OCI-M2 (cell line): ENCODE results near the gene TNFSF11.

Experiments
- DNase-seq: peaks from one replicate; lab custom pipeline; 2025; ENCODE audit not compliant: unreplicated experiment; lab: John Stamatoyannopoulos, UW

Gene TNFSF11, protein sequence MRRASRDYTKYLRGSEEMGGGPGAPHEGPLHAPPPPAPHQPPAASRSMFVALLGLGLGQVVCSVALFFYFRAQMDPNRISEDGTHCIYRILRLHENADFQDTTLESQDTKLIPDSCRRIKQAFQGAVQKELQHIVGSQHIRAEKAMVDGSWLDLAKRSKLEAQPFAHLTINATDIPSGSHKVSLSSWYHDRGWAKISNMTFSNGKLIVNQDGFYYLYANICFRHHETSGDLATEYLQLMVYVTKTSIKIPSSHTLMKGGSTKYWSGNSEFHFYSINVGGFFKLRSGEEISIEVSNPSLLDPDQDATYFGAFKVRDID

DNA sequence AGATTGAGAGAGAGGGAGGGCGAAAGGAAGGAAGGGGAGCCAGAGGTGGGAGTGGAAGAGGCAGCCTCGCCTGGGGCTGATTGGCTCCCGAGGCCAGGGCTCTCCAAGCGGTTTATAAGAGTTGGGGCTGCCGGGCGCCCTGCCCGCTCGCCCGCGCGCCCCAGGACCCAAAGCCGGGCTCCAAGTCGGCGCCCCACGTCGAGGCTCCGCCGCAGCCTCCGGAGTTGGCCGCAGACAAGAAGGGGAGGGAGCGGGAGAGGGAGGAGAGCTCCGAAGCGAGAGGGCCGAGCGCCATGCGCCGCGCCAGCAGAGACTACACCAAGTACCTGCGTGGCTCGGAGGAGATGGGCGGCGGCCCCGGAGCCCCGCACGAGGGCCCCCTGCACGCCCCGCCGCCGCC lies at the start of gene TNFSF11:
Gene TNFSF11, plus strand, starts transcription at position 142 of the 400 bp plus-strand sequence. Its CDS starts 152 bp downstream, at position 294.
- DNase-seq, result no peak

DNA sequence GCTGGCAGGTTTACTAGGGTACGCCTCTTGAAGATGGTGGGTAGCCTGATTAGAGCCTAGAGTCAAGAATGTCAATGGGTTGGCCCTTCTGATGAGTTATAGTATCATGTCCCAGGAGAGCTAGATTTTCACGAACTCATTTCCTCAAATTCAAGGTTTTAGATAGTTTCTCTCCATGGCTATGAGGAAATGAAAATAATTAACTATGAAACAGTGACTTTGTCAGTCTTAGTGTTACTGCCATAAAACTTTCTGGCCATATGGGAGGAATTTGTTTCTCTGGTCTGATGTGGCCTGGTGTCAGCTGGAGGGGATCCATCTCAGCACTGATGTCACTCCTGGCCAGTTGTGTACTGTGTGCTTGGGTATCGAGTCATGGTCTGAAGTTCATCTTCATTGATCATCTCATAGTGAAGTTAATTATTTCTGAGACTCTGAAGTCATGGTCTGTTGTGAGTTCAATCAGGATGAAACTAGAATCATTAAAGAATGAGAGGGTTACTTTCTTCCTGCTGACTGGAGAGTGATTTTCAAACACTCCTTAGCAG lies 49.4 kb upstream of the TNFSF11 start:
- DNase-seq, result no peak

DNA sequence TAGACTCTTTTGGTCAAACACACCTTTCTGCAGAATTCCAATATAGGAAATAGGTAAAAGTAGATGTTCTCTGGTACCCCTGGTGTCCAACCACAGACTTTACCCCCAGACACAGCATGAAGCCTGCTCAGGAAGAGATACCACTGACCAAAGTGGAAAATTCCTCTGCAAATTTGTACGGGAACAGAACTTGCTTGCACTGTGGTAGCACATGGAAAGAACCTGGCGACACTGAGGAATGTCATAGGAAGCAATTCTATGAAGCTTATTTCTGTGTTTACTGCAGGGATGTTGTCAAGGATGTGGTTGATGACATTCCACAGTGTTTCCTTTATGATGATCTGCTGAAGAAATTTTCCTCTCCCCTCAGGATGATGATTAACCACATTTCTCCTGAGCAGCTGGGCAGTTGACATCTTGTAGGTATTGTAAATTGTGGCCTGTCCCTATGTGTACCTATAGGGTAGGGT lies 48.9 kb upstream of the TNFSF11 start:
- no peak for DNase-seq

DNA sequence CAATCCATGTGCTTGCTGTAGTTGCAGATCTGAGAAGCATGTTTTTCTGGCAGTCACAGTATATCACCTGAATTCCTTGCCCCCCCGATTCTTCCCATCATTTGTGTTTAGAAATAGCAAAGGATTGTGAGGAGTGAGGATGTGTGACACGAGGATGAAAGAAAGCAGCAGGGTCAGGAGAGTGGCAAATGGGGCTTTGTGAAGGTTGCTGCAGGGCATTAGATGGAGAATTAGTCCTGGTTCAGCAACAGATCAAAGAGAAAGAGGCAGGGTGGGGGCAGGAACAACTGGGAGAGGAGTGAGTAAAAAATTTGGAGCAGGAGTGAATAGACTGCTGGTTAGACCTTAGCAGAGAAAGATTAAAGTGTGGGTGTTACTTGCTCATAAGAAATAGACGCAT lies 47.7 kb upstream of the TNFSF11 start:
- DNase-seq, result no peak

DNA sequence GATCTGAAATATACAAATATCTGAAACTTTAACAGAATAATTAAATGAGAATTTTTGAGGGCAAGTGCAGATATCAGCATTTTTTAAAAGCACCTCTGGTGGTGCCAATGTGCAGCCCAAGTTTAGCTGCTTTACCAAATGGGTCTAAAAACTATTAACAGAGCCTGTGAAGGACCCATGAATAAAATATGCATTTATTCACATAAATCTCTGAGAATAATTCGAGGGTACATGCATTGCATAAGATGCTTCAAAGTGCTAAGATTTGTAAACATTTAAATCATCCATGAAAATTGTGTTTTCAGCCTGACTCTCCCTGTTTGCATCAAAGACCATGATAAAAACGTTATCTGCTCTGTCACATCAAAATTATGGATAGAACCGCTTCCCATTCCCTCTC lies 47.1 kb upstream of the TNFSF11 start:
- no peak for DNase-seq

DNA sequence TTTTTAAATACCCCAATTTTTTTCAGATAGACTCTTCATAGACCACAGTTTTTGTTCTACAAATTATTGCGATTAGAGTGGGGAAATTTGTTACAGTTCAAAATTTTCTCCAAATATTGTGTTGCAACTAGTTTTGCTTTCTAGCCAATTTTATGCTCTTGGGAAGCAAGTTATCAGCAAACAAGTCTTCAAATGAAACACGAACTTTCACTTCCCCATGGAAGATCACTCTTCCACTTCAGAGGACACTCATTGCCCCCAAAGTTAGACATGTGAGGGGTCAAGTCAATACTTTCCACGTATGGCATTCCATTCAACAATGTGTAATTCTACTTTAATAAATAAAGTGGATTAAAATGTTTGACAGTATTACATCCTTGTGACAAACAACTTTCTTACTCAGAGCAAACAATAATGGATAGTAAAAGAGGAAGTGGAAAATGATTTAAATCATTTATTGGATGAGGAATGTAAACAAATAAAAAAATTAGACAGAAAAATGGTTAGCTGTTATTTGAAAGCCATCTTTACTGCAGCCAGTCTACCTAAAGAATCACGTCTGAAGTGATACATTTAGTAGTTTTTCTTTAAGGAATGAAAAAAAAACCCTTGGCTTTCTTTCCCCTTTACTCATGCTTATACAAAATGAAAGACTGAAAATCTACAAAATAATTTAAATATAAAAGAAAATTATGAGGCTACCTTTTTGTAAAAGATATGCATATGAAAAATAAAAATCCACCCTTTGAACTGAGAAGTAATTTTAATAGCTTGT lies 41.2 kb upstream of the TNFSF11 start:
- DNase-seq, result no peak

DNA sequence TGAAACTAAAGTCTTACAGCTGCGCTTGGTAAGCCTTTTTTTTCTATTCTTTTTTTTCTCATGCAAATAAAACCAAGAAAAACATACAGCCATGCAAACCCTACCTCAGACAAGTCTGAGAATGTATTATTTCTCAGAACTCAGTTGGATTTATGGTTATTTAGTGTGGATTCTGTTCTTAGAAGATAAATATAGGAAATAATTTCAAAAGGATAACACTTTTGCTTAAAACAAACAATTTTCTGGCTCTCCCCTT lies 40.7 kb upstream of the TNFSF11 start:
- no peak for DNase-seq

DNA sequence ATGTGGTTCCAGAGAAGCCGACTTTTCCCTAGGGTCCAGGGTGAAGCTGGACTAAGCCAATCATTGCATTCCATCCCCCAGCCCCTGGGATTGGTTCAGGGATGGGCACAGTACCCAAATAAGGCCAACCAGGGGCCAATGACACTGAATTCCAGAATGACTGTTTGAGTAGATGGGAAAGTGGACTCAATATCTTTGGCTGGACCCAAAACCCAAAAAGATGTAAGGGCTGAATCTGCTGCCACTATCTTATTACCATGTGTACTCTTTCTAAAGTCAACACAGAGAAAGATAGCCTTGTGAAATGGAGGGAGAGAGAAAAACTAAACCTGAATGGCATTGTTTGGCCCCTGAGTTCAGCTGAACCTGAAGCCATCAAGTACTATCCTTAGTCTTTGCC lies 39.2 kb upstream of the TNFSF11 start:
- DNase-seq, result no peak

DNA sequence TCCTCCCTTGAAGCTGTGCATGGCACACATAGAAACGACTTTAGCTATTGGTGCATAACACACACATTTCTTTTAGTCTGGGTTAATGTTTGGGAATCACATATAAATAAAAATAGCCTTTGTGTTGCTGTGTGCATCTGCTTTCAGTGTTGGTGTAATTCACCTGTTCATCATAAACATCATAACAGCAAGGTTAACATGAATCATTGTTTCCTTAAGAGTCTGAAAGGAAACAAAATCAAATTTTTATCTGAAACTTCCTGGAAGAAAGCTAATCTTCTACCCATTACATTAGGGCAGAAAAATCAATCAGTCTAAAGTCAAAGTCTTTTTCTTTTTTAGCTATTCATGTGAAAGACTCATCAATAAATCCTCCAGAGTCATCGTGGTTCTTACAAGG lies 35.0 kb upstream of the TNFSF11 start:
- DNase-seq, result no peak

DNA sequence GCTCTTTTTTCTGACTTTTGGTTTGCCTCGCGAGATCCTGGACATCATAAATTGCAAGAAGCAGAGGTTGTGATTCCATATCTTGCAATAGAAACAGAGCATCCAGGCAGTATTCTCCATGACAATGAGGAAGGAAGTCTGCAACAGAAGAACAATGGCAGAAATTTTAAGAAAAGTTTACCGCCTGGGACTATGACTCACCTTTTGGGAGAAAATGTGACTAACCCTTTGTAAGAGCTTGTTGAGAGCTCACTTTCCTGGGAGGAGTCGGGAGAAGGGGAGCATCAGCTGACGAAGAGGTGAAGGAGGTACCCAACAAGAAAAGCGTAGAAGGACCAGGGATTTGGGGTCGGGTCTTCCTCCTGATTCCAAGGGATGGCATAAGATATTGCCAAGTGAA lies 34.3 kb upstream of the TNFSF11 start:
- DNase-seq, result no peak

DNA sequence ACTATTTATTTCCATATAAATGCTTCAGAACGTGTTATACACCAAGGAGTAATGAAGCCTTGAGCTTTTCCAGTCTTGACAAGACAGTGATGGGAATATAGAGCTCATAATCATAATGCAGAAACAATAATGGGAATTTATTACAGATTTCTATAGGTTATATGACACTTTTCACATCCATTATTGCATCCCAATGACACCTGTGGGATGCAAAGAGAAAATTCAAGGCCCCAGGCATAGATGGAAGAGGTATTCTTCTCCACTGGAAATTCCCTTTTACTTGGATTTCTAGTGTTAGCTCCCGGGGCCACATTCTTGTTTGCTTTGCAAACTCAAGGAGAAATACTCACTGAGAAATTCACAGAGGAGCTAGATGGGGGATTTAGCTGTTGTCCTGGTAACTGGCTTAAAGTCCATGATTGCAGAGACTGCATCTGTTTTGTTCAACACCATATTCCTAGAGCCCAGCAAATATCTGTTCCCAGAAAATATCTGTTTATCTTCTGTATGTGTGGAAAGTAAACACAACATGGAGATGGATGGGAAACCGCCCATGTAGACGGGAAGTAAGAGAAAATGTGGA lies 30.6 kb upstream of the TNFSF11 start:
- DNase-seq, result no peak

DNA sequence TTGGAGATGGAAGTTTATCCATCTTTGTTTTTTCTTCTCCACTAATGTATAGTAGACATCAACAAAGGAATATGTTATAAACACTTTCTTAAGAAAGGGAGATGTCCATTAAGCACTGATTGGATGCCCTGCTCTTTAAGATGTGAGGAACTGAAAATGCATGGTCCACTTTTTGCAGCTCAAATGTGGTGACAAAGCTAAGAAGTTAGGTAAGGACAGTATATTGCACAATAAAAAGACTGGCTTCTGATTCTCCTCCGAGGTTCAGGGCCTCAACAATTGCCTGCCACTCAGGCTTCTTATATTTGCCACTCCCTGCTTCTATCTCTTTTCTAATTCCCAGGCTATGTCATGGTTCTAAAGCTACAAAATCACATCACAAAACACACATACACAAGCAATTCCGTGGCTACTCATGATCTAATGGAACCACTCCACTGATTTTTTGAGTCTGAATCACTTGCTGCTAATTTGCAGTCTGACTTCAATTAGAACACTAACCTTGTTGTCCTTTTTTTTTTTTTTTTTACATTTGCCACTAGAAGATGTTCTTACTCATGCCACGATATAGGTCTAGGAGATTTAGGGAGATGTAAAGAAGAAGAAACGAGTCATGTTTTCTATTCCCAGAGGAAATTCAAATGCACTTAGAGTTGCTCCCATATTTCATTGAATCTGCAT lies 29.6 kb upstream of the TNFSF11 start:
- DNase-seq, result no peak

DNA sequence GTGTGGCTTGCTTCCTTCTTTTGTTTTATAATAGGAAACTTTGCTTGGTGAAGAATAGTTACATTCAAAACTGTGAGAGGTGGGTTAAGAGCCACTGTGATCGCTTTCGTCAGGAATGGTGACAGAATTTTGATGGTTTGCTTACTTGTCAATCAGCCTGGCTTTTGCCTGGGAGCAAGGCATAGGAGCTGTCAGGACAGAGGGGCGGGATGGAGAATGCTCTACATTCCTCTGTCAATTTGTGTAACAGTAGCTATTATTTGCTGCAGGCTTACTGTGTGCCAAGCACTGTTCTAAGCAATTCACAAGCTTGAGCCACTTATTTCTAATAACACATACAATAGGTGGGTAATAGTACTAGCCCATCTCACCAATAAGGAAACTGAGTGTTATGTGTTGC lies 28.1 kb upstream of the TNFSF11 start:
- DNase-seq, result no peak

DNA sequence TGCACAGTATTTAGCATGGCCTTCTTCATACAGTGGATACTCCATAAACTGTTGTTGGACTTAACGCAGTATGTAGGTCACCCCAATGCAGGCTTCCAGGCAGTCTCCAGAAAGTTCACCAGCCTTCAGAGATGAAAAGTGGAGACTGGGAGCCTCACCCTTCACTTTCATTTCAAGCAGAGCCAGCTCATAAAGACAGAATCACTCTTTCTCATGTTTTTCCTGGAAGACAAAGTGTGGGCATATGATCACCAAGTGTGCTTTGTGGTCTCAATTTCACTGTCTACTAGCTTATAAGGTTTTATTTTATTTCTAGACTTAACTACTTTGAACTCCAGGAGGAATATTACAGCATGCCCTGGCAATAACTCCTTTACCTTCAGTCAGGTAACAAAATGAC lies 26.3 kb upstream of the TNFSF11 start:
- no peak for DNase-seq

DNA sequence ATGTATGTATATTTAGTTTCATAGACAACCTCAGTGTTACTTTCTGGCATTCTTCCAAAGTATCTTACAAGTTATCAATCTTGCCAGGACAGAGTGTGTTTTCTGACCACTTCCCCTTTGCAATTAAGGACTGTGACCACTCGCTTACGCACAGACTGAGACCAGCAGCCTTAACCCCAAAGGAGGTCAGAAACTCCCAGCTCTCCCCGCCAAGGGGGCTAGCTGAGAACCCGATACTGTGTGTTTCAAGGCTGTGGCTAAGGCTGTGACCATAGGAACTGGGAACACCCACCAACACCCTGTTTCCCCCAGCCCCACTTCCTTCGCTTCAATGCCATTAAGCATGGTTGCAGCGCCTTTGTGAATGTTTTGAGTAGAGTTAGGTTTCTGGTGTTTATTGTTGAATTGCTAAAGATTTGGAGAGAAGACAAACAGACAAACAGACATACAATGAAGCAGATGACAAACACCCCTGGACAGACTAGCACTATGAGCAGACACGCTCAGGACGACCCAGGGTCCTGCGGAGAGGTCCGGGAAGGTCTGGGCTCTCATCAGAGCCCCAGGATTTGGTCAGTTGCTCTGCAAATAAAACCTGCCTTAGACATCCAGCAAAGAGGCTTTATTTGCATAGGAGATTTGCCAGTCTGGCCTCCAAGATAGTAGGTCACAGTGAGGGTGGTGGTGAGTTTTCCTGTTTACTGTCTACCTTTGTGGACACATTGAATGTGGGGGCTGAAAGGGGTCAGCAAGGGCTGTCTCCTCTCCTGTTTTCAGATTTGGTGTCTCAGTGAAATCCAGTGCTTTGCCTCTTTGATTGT lies 25.0 kb upstream of the TNFSF11 start:
- peak; percentile 43 for DNase-seq

DNA sequence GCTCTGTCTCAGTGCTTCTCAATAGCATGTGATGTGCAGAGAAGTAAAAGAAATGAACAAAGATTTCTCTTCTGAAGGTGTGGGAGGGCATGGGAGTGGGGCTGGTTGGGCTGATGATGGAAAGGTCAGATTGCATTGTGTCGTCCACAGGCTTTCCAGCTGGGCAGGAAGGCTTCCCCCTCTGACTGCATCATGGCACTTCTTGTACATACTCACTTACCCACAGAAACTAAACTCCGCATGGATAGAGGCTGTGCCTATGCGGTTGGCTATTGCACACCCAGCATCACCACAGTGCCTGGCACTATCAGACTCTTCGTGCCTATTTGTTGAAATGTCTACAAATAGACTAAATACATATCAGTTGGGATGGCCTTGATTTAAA lies 24.4 kb upstream of the TNFSF11 start:
- DNase-seq, result no peak

DNA sequence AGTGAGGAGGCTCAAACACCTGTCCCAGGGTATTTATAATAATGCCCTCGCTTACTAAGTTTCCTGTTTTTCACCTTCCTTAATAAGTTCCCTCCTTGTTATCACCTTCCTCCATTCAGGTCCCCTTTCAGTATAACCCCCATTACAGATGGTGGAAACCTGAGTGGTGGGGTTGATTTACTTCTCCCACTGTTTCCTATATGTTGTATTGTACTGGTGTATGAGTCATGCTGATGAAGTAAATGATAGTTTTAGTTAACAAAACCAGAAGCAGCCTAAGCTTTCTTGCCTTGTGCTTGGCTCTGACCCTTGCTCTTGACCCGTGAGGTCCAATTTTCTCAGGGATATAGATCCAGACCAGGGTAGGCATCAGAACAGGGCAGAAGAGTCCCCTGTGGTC lies 22.3 kb upstream of the TNFSF11 start:
- DNase-seq, result no peak

DNA sequence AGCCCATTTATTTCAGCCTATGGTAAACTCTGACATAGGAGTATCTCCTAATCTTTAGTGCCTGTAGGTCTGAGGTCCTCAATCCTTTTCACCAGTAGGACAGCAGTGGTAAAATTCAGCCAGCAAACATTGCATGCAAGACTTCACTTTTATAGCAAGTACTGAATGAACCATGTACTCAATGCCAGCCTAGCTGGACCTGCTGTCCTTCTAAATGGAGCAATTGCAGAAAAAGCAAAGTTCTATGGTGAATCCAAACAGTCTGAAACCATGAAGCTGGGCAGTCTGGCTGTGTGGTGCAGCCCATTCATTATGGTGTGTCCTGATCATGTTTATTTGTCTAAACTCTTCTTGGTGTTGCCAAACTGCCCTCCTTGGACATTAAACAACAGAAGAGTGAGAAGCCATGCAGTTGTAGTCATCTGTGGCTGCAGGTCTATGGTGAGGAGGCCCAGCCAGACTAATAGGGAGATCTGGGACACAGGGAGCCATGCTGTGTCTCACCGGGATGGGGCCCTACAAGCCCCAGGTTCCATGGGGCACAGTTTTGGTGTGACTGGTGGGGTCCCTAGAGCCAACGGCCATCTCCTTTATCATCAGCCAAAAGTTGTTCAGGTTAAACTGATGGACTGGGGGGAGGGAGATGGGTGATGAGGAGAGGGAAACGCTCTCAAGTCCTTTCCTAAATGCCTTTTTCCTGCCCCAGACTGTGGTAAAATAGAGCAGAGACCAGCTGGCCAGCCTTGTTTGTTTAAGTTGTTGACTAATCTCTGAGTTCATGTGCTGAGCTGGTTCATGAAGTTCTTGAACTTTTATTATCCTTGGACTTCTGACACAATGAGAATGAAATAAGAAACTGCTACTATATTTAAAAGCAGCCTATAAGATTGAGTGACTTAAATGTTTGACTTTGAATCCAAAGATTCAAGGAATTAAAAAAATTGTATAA lies 20.6 kb upstream of the TNFSF11 start:
- no peak for DNase-seq

DNA sequence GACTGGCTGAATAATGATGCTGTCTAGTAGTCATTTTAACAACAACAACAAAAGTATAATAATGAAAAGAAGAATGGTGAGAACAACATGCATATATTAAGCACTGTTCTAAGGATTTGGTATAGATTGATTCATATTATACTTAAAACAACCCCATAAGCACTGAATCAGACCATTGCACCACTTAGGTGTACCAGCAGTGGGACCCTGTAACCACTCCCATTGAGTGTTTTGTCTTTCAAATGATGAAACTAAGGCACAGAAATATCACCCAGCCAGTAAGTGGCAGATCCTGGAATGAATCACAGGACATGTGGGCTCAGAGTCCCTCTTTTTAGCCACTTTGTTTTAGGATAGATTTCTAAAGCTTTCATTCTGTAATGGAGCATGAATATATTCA lies 14.9 kb upstream of the TNFSF11 start:
- DNase-seq, result no peak
